ENCODE measurements around the gene EFCAB14. TPM values are rescaled to one million over a fixed set of nuclear protein-coding genes. Genes with fewer than 3 reads are reported as not detected.

The EFCAB14 gene
- total RNA-seq, 2 experiments from 2014 or later = 29.9 to 38.3 TPM

GRCh38 chr1:46638921-46639320 lies 80.0 kb downstream of the EFCAB14 start:
- peaks cover 17% of the 10 kb centered on the region; the same call in 1 of the 2 replicates for H3K36me3 ChIP-seq (ENCODE audit: insufficient read depth, low read length)
- BruUV-seq (replicated peaks) = no TSS peak
- no peaks in the 10 kb centered on the region for H3K9me3 ChIP-seq (ENCODE audit: low read length)
- no peak overlapping the region for H2AFZ ChIP-seq (ENCODE audit: low read length)
- H3K4me3 ChIP-seq (ENCODE audit: low read depth, low read length, poor library complexity, severe bottlenecking) = no peak overlapping the region
- H3K9me2 ChIP-seq (ENCODE audit: insufficient read depth, low read length) = no peaks in the 10 kb centered on the region
- TF ChIP-seq EZH2phosphoT487 (IDR thresholded peaks at IDR 0.05; ENCODE audit: borderline replicate concordance, low read depth, low read length) = no peak
- TF ChIP-seq CTCF (conservative IDR thresholded peaks at IDR 0.05; ENCODE audit: low read length) = no peak
- H3K27ac ChIP-seq (ENCODE audit: low read depth, low read length, poor library complexity, severe bottlenecking) = no peak overlapping the region
- no peaks in the 10 kb centered on the region for H3K4me1 ChIP-seq (ENCODE audit: insufficient read depth, low read length, poor library complexity, severe bottlenecking)
- intact Hi-C loops (cut with micrococcal nuclease; ENCODE audit: unreplicated experiment) = no loop called here
- ChIA-PET CTCF (ENCODE audit: unreplicated experiment) (no interaction called here), POLR2A (no interaction called here)
- DNase-seq (ENCODE audit: low spot score) = no peak
- no peaks in the 10 kb centered on the region for H4K20me1 ChIP-seq (ENCODE audit: insufficient read depth, low read length)
- H3K79me2 ChIP-seq (ENCODE audit: insufficient read depth, low read depth, low read length) = no peaks in the 10 kb centered on the region
- H3K4me2 ChIP-seq (ENCODE audit: low read length) = no peak overlapping the region

- BruUV-seq (replicated peaks) = no TSS peak
- H3K9me3 ChIP-seq (ENCODE audit: low read length) = no peaks in the 10 kb centered on the region
- no peak overlapping the region for H3K4me2 ChIP-seq (ENCODE audit: low read length)
- H3K36me3 ChIP-seq (ENCODE audit: insufficient read depth, low read length) = peaks cover 22% of the 10 kb centered on the region; the same call in 1 of the 2 replicates
- no peak for TF ChIP-seq EZH2phosphoT487 (IDR thresholded peaks at IDR 0.05; ENCODE audit: borderline replicate concordance, low read depth, low read length)
- no peak for TF ChIP-seq CTCF (conservative IDR thresholded peaks at IDR 0.05; ENCODE audit: low read length)
- no peak overlapping the region for H3K27ac ChIP-seq (ENCODE audit: low read depth, low read length, poor library complexity, severe bottlenecking)
- H3K79me2 ChIP-seq (ENCODE audit: insufficient read depth, low read depth, low read length) = no peaks in the 10 kb centered on the region
- no peaks in the 10 kb centered on the region for H4K20me1 ChIP-seq (ENCODE audit: insufficient read depth, low read length)
- intact Hi-C loops (cut with micrococcal nuclease; ENCODE audit: unreplicated experiment) = no loop called here
- DNase-seq (ENCODE audit: low spot score) = no peak
- no peak overlapping the region for H3K4me3 ChIP-seq (ENCODE audit: low read depth, low read length, poor library complexity, severe bottlenecking)
- ChIA-PET CTCF (ENCODE audit: unreplicated experiment) (no interaction called here), POLR2A (no interaction called here)
- H3K9me2 ChIP-seq (ENCODE audit: insufficient read depth, low read length) = no peaks in the 10 kb centered on the region
- no peak overlapping the region for H2AFZ ChIP-seq (ENCODE audit: low read length)
- no peaks in the 10 kb centered on the region for H3K4me1 ChIP-seq (ENCODE audit: insufficient read depth, low read length, poor library complexity, severe bottlenecking)
Observed at GRCh38 chr1:46637444-46638083, 81.3 kb downstream of the EFCAB14 start.

GRCh38 chr1:46635205-46635604 lies 83.7 kb downstream of the EFCAB14 start:
- POLR2A ChIA-PET = interaction anchor here (0.7 to 3.1 kb wide), 3 partner anchors 11 to 31 kb away, joined by 3 to 9 read pairs (median 4); partner anchors contain the start of gene MKNK1
- Histone ChIP-seq H4K20me1 (ENCODE audit: insufficient read depth, low read length) (no peaks in the 10 kb centered on the region), H3K4me2 (ENCODE audit: low read length) (no peak overlapping the region), H2AFZ (ENCODE audit: low read length) (no peak overlapping the region), H3K27ac (ENCODE audit: low read depth, low read length, poor library complexity, severe bottlenecking) (no peak overlapping the region), H3K36me3 (ENCODE audit: insufficient read depth, low read length) (peaks cover 32% of the 10 kb centered on the region), H3K4me1 (ENCODE audit: insufficient read depth, low read length, poor library complexity, severe bottlenecking) (no peaks in the 10 kb centered on the region), H3K4me3 (ENCODE audit: low read depth, low read length, poor library complexity, severe bottlenecking) (no peak overlapping the region), H3K79me2 (ENCODE audit: insufficient read depth, low read depth, low read length) (no peaks in the 10 kb centered on the region), H3K9me3 (ENCODE audit: low read length) (no peaks in the 10 kb centered on the region), H3K9me2 (ENCODE audit: insufficient read depth, low read length) (no peaks in the 10 kb centered on the region)
- CTCF ChIA-PET (ENCODE audit: unreplicated experiment) = no interaction called here
- BruUV-seq (replicated peaks) = TSS peak; percentile 57
- intact Hi-C loops (cut with micrococcal nuclease; ENCODE audit: unreplicated experiment) = no loop called here
- no peak for TF ChIP-seq CTCF (conservative IDR thresholded peaks at IDR 0.05; ENCODE audit: low read length)
- no peak for DNase-seq (ENCODE audit: low spot score)
